ENCODE measurements around the gene MUC15. TPM values are rescaled to one million over a fixed set of nuclear protein-coding genes. Genes with fewer than 3 reads are reported as not detected.
A peak's percentile ranks its signal among the peaks of the same experiment; 100 is the strongest.

MUC15 gene
- total RNA-seq, 1 donor from 2014 or later, result not detected

DNA sequence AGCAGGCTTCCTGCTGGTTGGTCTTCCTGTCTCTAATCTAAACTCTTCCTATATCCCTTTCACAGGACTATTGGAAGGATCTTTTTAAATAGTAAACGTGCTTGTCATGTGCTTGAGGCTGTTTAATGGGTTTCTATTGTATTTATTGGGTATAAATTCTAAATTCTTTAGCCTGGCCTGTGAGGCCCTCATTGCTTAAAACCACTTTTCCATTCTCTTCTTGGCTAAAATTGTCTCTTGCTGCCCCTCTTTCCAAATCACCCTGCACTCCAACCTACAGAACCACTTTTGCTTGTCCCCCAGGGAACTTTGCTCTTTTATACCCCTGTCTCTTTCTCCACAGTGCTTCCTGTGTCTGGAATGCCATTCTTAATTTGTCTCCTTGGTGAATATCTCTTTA lies 46.4 kb upstream of the MUC15 start:
- Histone ChIP-seq H3K9ac (no peak overlapping the region), H3K79me2 (ENCODE audit: low read depth) (no peaks in the 10 kb centered on the region), H3K9me3 (ENCODE audit: low read depth) (no peaks in the 10 kb centered on the region), H3K36me3 (no peaks in the 10 kb centered on the region), H3K4me1 (peaks cover 11% of the 10 kb centered on the region), H3F3A (ENCODE audit: low read depth) (no peaks in the 10 kb centered on the region), H3K4me2 (peak overlapping the region; percentile 54), H3K27ac (no peak overlapping the region), H3K27me3 (no peaks in the 10 kb centered on the region), H3K4me3 (no peak overlapping the region), H4K20me1 (ENCODE audit: low read depth) (no peaks in the 10 kb centered on the region), H2AFZ (replicated peaks) (peak overlapping the region; percentile 79)
- TF ChIP-seq, protein P1, sequence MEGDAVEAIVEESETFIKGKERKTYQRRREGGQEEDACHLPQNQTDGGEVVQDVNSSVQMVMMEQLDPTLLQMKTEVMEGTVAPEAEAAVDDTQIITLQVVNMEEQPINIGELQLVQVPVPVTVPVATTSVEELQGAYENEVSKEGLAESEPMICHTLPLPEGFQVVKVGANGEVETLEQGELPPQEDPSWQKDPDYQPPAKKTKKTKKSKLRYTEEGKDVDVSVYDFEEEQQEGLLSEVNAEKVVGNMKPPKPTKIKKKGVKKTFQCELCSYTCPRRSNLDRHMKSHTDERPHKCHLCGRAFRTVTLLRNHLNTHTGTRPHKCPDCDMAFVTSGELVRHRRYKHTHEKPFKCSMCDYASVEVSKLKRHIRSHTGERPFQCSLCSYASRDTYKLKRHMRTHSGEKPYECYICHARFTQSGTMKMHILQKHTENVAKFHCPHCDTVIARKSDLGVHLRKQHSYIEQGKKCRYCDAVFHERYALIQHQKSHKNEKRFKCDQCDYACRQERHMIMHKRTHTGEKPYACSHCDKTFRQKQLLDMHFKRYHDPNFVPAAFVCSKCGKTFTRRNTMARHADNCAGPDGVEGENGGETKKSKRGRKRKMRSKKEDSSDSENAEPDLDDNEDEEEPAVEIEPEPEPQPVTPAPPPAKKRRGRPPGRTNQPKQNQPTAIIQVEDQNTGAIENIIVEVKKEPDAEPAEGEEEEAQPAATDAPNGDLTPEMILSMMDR (IDR thresholded peaks at IDR 0.05), result no peak
- TF ChIP-seq EZH2phosphoT487 (IDR thresholded peaks at IDR 0.05), result no peak
- no peak for TF ChIP-seq EZH2 (IDR thresholded peaks at IDR 0.05)
- DNase-seq (ENCODE audit: low spot score), result no peak
- Mint-ChIP-seq H3K4me1 (peaks cover 7% of the 10 kb centered on the region), H3K27me3 (ENCODE audit: insufficient read depth, low read depth) (no peaks in the 10 kb centered on the region), H3K36me3 (no peaks in the 10 kb centered on the region), H3K27ac (peak overlapping the region; percentile 21), H3K9me3 (peaks cover 2% of the 10 kb centered on the region), H3K4me3 (no peak overlapping the region)

DNA sequence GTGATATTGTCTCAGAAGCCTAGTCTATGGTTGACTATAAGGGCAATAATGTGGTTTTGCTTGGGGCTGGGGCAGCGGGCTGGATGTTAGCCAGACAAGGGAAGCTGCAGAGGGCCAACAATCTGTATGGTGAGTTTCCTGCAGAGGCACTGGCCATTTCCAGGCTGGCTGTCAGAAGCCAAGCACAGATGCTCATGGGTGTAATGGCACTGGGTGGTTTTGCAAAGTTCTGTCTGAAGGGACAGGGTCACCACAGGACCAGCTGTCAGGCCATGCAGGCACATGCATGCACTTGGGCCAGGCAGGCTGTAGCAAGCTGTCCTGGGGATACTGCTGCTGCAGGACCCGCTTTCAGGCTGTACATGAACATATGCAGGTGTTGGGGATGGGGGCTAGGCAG lies 41.7 kb upstream of the MUC15 start:
- Histone ChIP-seq H3K36me3 (no peaks in the 10 kb centered on the region), H3K4me3 (no peak overlapping the region), H3K27ac (no peak overlapping the region), H3K79me2 (ENCODE audit: low read depth) (no peaks in the 10 kb centered on the region), H3K27me3 (no peaks in the 10 kb centered on the region), H3K9ac (no peak overlapping the region), H3K4me2 (no peak overlapping the region), H3F3A (ENCODE audit: low read depth) (no peaks in the 10 kb centered on the region), H4K20me1 (ENCODE audit: low read depth) (no peaks in the 10 kb centered on the region), H3K9me3 (ENCODE audit: low read depth) (no peaks in the 10 kb centered on the region), H2AFZ (replicated peaks) (no peak overlapping the region), H3K4me1 (peaks cover 9% of the 10 kb centered on the region)
- no peak for TF ChIP-seq EZH2 (IDR thresholded peaks at IDR 0.05)
- TF ChIP-seq, protein P1 (IDR thresholded peaks at IDR 0.05), result no peak
- no peak for TF ChIP-seq EZH2phosphoT487 (IDR thresholded peaks at IDR 0.05)
- Mint-ChIP-seq H3K27me3 (ENCODE audit: insufficient read depth, low read depth) (peaks cover 2% of the 10 kb centered on the region), H3K4me3 (no peak overlapping the region), H3K9me3 (peaks cover 11% of the 10 kb centered on the region), H3K4me1 (peaks cover 7% of the 10 kb centered on the region), H3K36me3 (no peaks in the 10 kb centered on the region), H3K27ac (no peak overlapping the region)
- no peak for DNase-seq (ENCODE audit: low spot score)

DNA sequence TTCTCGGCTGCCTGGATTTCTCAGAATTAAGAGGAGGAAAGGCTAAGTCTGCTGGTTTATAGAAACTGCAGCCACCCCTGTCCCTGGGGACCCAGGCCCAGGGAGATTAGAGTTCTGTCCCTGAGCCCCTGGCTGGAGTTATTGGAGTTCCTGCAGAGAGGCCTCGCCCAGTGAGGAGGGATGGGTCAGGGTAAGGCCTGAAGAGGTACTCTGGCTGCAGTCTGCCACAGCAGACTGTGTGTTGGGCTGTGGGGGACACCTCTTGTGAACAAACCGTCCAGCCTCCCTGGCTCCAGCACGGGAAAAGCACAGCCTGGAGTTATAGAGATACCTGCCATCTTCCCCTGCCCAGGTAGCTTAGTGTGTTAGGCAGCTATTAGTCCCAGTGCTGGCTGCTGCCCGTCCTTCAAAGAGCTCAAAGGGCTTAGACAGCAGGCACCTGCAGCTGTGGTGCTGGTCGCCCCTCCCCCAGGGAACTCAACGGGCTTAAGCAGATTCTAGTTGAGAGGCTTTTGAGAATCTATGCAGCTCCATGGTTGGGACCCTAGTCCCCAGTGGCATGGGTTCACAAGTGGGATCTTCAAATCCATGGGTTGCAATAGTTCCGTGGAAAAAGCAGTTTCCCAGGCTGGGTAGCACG lies 36.6 kb upstream of the MUC15 start:
- Histone ChIP-seq H3K4me2 (no peak overlapping the region), H3K27me3 (no peaks in the 10 kb centered on the region), H3K79me2 (ENCODE audit: low read depth) (no peaks in the 10 kb centered on the region), H3K4me3 (no peak overlapping the region), H3K9ac (no peak overlapping the region), H3K36me3 (no peaks in the 10 kb centered on the region), H3K27ac (no peak overlapping the region), H3K9me3 (ENCODE audit: low read depth) (no peaks in the 10 kb centered on the region), H3K4me1 (peaks cover 7% of the 10 kb centered on the region), H2AFZ (replicated peaks) (peak overlapping the region; percentile 34), H3F3A (ENCODE audit: low read depth) (no peaks in the 10 kb centered on the region), H4K20me1 (ENCODE audit: low read depth) (no peaks in the 10 kb centered on the region)
- H3K4me3 Mint-ChIP-seq, result no peak overlapping the region
- no peaks in the 10 kb centered on the region for H3K36me3 Mint-ChIP-seq
- H3K4me1 Mint-ChIP-seq, result no peaks in the 10 kb centered on the region
- peaks cover 20% of the 10 kb centered on the region for H3K9me3 Mint-ChIP-seq
- TF ChIP-seq EZH2 (IDR thresholded peaks at IDR 0.05), result no peak
- TF ChIP-seq, protein P1 (IDR thresholded peaks at IDR 0.05), result no peak
- TF ChIP-seq EZH2phosphoT487 (IDR thresholded peaks at IDR 0.05), result no peak
- H3K27me3 Mint-ChIP-seq (ENCODE audit: insufficient read depth, low read depth), result peaks cover 2% of the 10 kb centered on the region
- H3K27ac Mint-ChIP-seq, result no peak overlapping the region
- DNase-seq (ENCODE audit: low spot score), result peak; percentile 42
